H9 (cell line): ENCODE data around the gene UNC80. TPM values are rescaled to one million over a fixed set of nuclear protein-coding genes. Genes with fewer than 3 reads are reported as not detected.

Experiments
- DNase-seq: peaks from one replicate; pipeline ENCODE4 v3.0.0-alpha.2; 2017
- H2AFZ ChIP-seq: one replicate; pipeline ENCODE4 v1.6.1; 2013; ENCODE audit warnings: mild to moderate bottlenecking, low read length, control low read depth, moderate library complexity
- H2AK5ac ChIP-seq: 2 replicates; pipeline ENCODE4 v1.6.1; 2013; ENCODE audit warnings: low read length, control low read depth, mixed read lengths; ENCODE audit not compliant: insufficient read length
- H2BK120ac ChIP-seq: one replicate; pipeline ENCODE4 v1.6.1; 2013; ENCODE audit warnings: low read depth, mild to moderate bottlenecking, low read length, control low read depth, inconsistent platforms; ENCODE audit not compliant: poor library complexity, severe bottlenecking
- H2BK12ac ChIP-seq: 2 replicates; pipeline ENCODE4 v1.6.1; 2013; ENCODE audit warnings: low read length, control low read depth, mixed read lengths, low read depth; ENCODE audit not compliant: insufficient read length
- H2BK15ac ChIP-seq: 2 replicates; pipeline ENCODE4 v1.6.1; 2013; ENCODE audit warnings: low read depth, low read length, control low read depth
- H2BK20ac ChIP-seq: one replicate; pipeline ENCODE4 v1.6.1; 2013; ENCODE audit warnings: low read depth, mild to moderate bottlenecking, low read length, control low read depth, inconsistent platforms; ENCODE audit not compliant: poor library complexity, severe bottlenecking
- H2BK5ac ChIP-seq: 2 replicates; pipeline ENCODE4 v1.6.1; 2013; ENCODE audit warnings: low read length, control low read depth, mixed read lengths; ENCODE audit not compliant: insufficient read length
- H3K14ac ChIP-seq: 2 replicates; pipeline ENCODE4 v1.6.1; 2013; ENCODE audit warnings: low read length, control low read depth; ENCODE audit not compliant: insufficient read depth
- H3K18ac ChIP-seq: 2 replicates; pipeline ENCODE4 v1.6.1; 2013; ENCODE audit warnings: low read depth, mild to moderate bottlenecking, mixed read lengths, low read length, control low read depth; ENCODE audit not compliant: insufficient read length
- H3K23ac ChIP-seq: 2 replicates; pipeline ENCODE4 v1.6.1; 2013; ENCODE audit warnings: low read length, control low read depth, mixed read lengths, low read depth; ENCODE audit not compliant: insufficient read length
- H3K23me2 ChIP-seq: 2 replicates; pipeline ENCODE4 v1.6.1; 2013; ENCODE audit warnings: low read depth, mild to moderate bottlenecking, mixed read lengths, low read length, control low read depth; ENCODE audit not compliant: insufficient read length, poor library complexity, severe bottlenecking
- H3K27ac ChIP-seq: 2 replicates; pipeline ENCODE4 v1.5.1; 2013; ENCODE audit warnings: low read length, control low read depth, mixed read lengths, low read depth; ENCODE audit not compliant: insufficient read length
- H3K27me3 ChIP-seq: 2 replicates; pipeline ENCODE4 v1.6.1; 2013; ENCODE audit warnings: low read length, control low read depth, inconsistent platforms; ENCODE audit not compliant: insufficient read depth
- H3K4ac ChIP-seq: 2 replicates; pipeline ENCODE4 v1.6.1; 2013; ENCODE audit warnings: low read depth, mild to moderate bottlenecking, control low read depth, inconsistent platforms, low read length, moderate library complexity
- H3K4me1 ChIP-seq: 2 replicates; pipeline ENCODE4 v1.6.1; 2013; ENCODE audit warnings: low read length, control low read depth, inconsistent platforms; ENCODE audit not compliant: insufficient read depth
- H3K4me2 ChIP-seq: 2 replicates; pipeline ENCODE4 v1.6.1; 2013; ENCODE audit warnings: low read length, control low read depth, mixed read lengths; ENCODE audit not compliant: insufficient read length, insufficient read depth
- H3K56ac ChIP-seq: 2 replicates; pipeline ENCODE4 v1.6.1; 2013; ENCODE audit warnings: low read depth, mild to moderate bottlenecking, mixed read lengths, low read length, control low read depth; ENCODE audit not compliant: insufficient read length
- H3K79me1 ChIP-seq: 2 replicates; pipeline ENCODE4 v1.6.1; 2013; ENCODE audit warnings: low read depth, mild to moderate bottlenecking, moderate library complexity, low read length, control low read depth, inconsistent platforms; ENCODE audit not compliant: insufficient read depth, poor library complexity, severe bottlenecking
- H3K79me2 ChIP-seq: 2 replicates; pipeline ENCODE4 v1.6.1; 2013; ENCODE audit warnings: low read length, control low read depth, inconsistent platforms; ENCODE audit not compliant: insufficient read depth
- H3K9ac ChIP-seq: 2 replicates; pipeline ENCODE4 v1.6.1; 2013; ENCODE audit warnings: low read length, control low read depth, mixed read lengths; ENCODE audit not compliant: insufficient read length; ENCODE audit errors: extremely low read depth
- H3K9me3 ChIP-seq: one replicate; pipeline ENCODE4 v1.6.1; 2013; ENCODE audit warnings: low read depth, low read length, inconsistent platforms; ENCODE audit not compliant: control insufficient read depth
- H3T11ph ChIP-seq: one replicate; pipeline ENCODE4 v1.6.1; 2013; ENCODE audit warnings: mild to moderate bottlenecking, low read length, control low read depth, inconsistent platforms
- H4K20me1 ChIP-seq: one replicate; pipeline ENCODE4 v1.6.1; 2013; ENCODE audit not compliant: control insufficient read depth, insufficient read length, insufficient read depth
- H4K5ac ChIP-seq: 2 replicates; pipeline ENCODE4 v1.6.1; 2013; ENCODE audit warnings: low read depth, mild to moderate bottlenecking, mixed read lengths, low read length, control low read depth; ENCODE audit not compliant: insufficient read length
- H4K8ac ChIP-seq: replicated peaks from 2 replicates; pipeline ENCODE4 v1.6.1; 2013; ENCODE audit warnings: low read length, control low read depth, mixed read lengths, low read depth; ENCODE audit not compliant: insufficient read length
- H4K91ac ChIP-seq: 2 replicates; pipeline ENCODE4 v1.6.1; 2013; ENCODE audit warnings: low read depth, mild to moderate bottlenecking, moderate library complexity, mixed read lengths, low read length, control low read depth; ENCODE audit not compliant: insufficient read length
- H3K27ac Mint-ChIP-seq, 3 experiments: 2 replicates in 2 of 3; 3 replicates in 1 of 3; pipeline ENCODE4 v1.8.0; 2020 to 2021; ENCODE audit warnings: mixed read lengths in 3 of 3, mild to moderate bottlenecking in 1 of 3, moderate library complexity in 1 of 3
- H3K27me3 Mint-ChIP-seq: 2 replicates; pipeline ENCODE4 v1.8.0; 2021; ENCODE audit warnings: low read depth, mild to moderate bottlenecking, moderate library complexity, mixed read lengths
- H3K36me3 Mint-ChIP-seq, 3 experiments: 2 replicates in 2 of 3; 3 replicates in 1 of 3; pipeline ENCODE4 v1.8.0; 2020 to 2021; ENCODE audit warnings: low read depth in 3 of 3, mixed read lengths in 3 of 3; ENCODE audit not compliant: insufficient read depth in 1 of 3
- H3K4me1 Mint-ChIP-seq, 2 experiments: 2 replicates each; pipeline ENCODE4 v1.8.0; 2020; ENCODE audit warnings: mixed read lengths in 2 of 2
- H3K4me3 Mint-ChIP-seq, 2 experiments: 2 replicates in 1 of 2; 3 replicates in 1 of 2; pipeline ENCODE4 v1.8.0; 2020 to 2021; ENCODE audit warnings: mild to moderate bottlenecking in 2 of 2, mixed read lengths in 2 of 2, moderate library complexity in 1 of 2
- H3K9me3 Mint-ChIP-seq, 2 experiments: 2 replicates in 1 of 2; 3 replicates in 1 of 2; pipeline ENCODE4 v1.8.0; 2020; ENCODE audit warnings: mild to moderate bottlenecking in 2 of 2, mixed read lengths in 2 of 2, moderate library complexity in 1 of 2
- WGBS: extraction: QIAGEN DNeasy Blood & Tissue Kit; methylation state at CpG from one replicate; pipeline ENCODE4 v1.1.7; 2013; ENCODE audit warnings: missing lambda C conversion rate, low lambda C conversion rate, mixed read lengths; ENCODE audit not compliant: insufficient read length; ENCODE audit errors: extremely low coverage; 5-methylcytosine and 5-hydroxymethylcytosine counted together
- total RNA-seq: library from RNA; stranded (reverse); gene quantifications from 2 replicates; pipeline ENCODE4 v1.2.1, GENCODE V29; 2021
- TF ChIP-seq, protein P1 (sequence below): fragments of 200-600 bp; sonication (generic); conservative IDR thresholded peaks from 3 replicates; pipeline ENCODE4 v1.8.0; 2021; ENCODE audit warnings: antibody characterized with exemption, mild to moderate bottlenecking

Gene UNC80
- total RNA-seq, 1 experiment from 2014 or later: 0.52 TPM

- Histone ChIP-seq H2BK5ac (no peak overlapping the region), H2BK12ac (no peak overlapping the region), H3K56ac (no peak overlapping the region), H3K79me1 (no peaks in the 10 kb centered on the region), H3K23me2 (no peaks in the 10 kb centered on the region), H4K8ac (no peak overlapping the region), H4K5ac (no peak overlapping the region), H3K4me2 (no peak overlapping the region), H2BK120ac (no peak overlapping the region), H2AK5ac (no peak overlapping the region), H2BK15ac (no peak overlapping the region), H3K9me3 (no peaks in the 10 kb centered on the region), H3T11ph (no peak overlapping the region), H2BK20ac (no peak overlapping the region), H3K18ac (no peak overlapping the region), H3K4ac (no peak overlapping the region), H3K27me3 (no peaks in the 10 kb centered on the region), H4K20me1 (no peaks in the 10 kb centered on the region), H2AFZ (no peak overlapping the region), H3K23ac (no peak overlapping the region), H3K9ac (no peak overlapping the region), H3K27ac (no peak overlapping the region), H4K91ac (no peak overlapping the region), H3K4me1 (no peaks in the 10 kb centered on the region), H3K79me2 (no peaks in the 10 kb centered on the region), H3K14ac (no peak overlapping the region)
- no peak for DNase-seq
- TF ChIP-seq, protein P1, sequence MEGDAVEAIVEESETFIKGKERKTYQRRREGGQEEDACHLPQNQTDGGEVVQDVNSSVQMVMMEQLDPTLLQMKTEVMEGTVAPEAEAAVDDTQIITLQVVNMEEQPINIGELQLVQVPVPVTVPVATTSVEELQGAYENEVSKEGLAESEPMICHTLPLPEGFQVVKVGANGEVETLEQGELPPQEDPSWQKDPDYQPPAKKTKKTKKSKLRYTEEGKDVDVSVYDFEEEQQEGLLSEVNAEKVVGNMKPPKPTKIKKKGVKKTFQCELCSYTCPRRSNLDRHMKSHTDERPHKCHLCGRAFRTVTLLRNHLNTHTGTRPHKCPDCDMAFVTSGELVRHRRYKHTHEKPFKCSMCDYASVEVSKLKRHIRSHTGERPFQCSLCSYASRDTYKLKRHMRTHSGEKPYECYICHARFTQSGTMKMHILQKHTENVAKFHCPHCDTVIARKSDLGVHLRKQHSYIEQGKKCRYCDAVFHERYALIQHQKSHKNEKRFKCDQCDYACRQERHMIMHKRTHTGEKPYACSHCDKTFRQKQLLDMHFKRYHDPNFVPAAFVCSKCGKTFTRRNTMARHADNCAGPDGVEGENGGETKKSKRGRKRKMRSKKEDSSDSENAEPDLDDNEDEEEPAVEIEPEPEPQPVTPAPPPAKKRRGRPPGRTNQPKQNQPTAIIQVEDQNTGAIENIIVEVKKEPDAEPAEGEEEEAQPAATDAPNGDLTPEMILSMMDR: no peak
- peaks cover 2% of the 10 kb centered on the region; the same call in 1 of the 2 replicates for H3K27me3 Mint-ChIP-seq
- H3K9me3 Mint-ChIP-seq: no peaks in the 10 kb centered on the region
- peaks cover 0 to 4% of the 10 kb centered on the region in 2 experiments; a peak in 1 of 4 replicates for H3K4me1 Mint-ChIP-seq
- no peak overlapping the region for H3K27ac Mint-ChIP-seq
- no CpG with 5 or more reads among the region's 2 CpGs for WGBS
- H3K4me3 Mint-ChIP-seq: no peak overlapping the region
- no peaks in the 10 kb centered on the region for H3K36me3 Mint-ChIP-seq
Measured at GRCh38 chr2:209990838-209991237, 219.2 kb downstream of the UNC80 start.
